ENCODE measurements around the gene CBX5. TPM values are rescaled to one million over a fixed set of nuclear protein-coding genes. Genes with fewer than 3 reads are reported as not detected.
A peak's percentile ranks its signal among the peaks of the same experiment; 100 is the strongest.

CBX5 gene
- total and polyA plus RNA-seq, 9 of the 15 experiments (the other 6 are each of a cell fraction or from before 2014, with no cell fraction given): 32.6 to 102 (median 59.2) TPM

- TF ChIP-seq DACH1 (IDR thresholded peaks at IDR 0.05; ENCODE audit: partially characterized antibody) (no peak), SMC3 (conservative IDR thresholded peaks at IDR 0.05; ENCODE audit: insufficient read depth, low read depth, low read length) (no peak), PTRF (tag; IDR thresholded peaks at IDR 0.05) (no peak), FOSL1 (tag; conservative IDR thresholded peaks at IDR 0.05) (peak; percentile 51; the same call in 1 of the 2 replicates), FOXA3 (CRISPR knock-in tag; conservative IDR thresholded peaks at IDR 0.05 in 1 of 2, IDR thresholded peaks at IDR 0.05 in 1 of 2) (no peak), NCOA1 (IDR thresholded peaks at IDR 0.05; ENCODE audit: low read depth) (no peak; the same call in 1 of the 2 replicates), NR3C1 (CRISPR knock-in tag; IDR thresholded peaks at IDR 0.05) (no peak), NUFIP1 (IDR thresholded peaks at IDR 0.05; ENCODE audit: partially characterized antibody) (no peak), ZNF778 (CRISPR knock-in tag; IDR thresholded peaks at IDR 0.05) (no peak), ZNF668 (CRISPR knock-in tag; IDR thresholded peaks at IDR 0.05) (no peak), TEAD4 (IDR thresholded peaks at IDR 0.05; ENCODE audit: low read length) (peak; percentile 31; the same call in 1 of the 2 replicates), TEAD4 (CRISPR knock-in tag; IDR thresholded peaks at IDR 0.05; ENCODE audit: borderline replicate concordance) (no peak), RNF2 (IDR thresholded peaks at IDR 0.05) (peak; percentile 66), RNF219 (CRISPR knock-in tag; IDR thresholded peaks at IDR 0.05) (no peak), FIP1L1 (IDR thresholded peaks at IDR 0.05; ENCODE audit: low read depth, low read length, poor library complexity, severe bottlenecking) (no peak), SMARCE1 (IDR thresholded peaks at IDR 0.05) (peak; percentile 31)
- TF ChIP-seq, protein P1, sequence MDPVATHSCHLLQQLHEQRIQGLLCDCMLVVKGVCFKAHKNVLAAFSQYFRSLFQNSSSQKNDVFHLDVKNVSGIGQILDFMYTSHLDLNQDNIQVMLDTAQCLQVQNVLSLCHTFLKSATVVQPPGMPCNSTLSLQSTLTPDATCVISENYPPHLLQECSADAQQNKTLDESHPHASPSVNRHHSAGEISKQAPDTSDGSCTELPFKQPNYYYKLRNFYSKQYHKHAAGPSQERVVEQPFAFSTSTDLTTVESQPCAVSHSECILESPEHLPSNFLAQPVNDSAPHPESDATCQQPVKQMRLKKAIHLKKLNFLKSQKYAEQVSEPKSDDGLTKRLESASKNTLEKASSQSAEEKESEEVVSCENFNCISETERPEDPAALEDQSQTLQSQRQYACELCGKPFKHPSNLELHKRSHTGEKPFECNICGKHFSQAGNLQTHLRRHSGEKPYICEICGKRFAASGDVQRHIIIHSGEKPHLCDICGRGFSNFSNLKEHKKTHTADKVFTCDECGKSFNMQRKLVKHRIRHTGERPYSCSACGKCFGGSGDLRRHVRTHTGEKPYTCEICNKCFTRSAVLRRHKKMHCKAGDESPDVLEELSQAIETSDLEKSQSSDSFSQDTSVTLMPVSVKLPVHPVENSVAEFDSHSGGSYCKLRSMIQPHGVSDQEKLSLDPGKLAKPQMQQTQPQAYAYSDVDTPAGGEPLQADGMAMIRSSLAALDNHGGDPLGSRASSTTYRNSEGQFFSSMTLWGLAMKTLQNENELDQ (CRISPR knock-in tag; IDR thresholded peaks at IDR 0.05; ENCODE audit: borderline replicate concordance): no peak
- TF ChIP-seq, protein P2, sequence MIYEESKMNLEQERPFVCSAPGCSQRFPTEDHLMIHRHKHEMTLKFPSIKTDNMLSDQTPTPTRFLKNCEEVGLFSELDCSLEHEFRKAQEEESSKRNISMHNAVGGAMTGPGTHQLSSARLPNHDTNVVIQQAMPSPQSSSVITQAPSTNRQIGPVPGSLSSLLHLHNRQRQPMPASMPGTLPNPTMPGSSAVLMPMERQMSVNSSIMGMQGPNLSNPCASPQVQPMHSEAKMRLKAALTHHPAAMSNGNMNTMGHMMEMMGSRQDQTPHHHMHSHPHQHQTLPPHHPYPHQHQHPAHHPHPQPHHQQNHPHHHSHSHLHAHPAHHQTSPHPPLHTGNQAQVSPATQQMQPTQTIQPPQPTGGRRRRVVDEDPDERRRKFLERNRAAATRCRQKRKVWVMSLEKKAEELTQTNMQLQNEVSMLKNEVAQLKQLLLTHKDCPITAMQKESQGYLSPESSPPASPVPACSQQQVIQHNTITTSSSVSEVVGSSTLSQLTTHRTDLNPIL (CRISPR knock-in tag; IDR thresholded peaks at IDR 0.05): peak; percentile 9; the same call in 1 of the 2 replicates
These were observed 742 bp upstream of the CBX5 start, which contains the start of gene HNRNPA1 (continued) for GRCh38 chr12:54280468-54281260.
